ENCODE results near the gene SEC11C. TPM values are rescaled to one million over a fixed set of nuclear protein-coding genes. Genes with fewer than 3 reads are reported as not detected.

SEC11C gene
- total RNA-seq, result 10.2 and 11.4 TPM in 2 replicates

DNA sequence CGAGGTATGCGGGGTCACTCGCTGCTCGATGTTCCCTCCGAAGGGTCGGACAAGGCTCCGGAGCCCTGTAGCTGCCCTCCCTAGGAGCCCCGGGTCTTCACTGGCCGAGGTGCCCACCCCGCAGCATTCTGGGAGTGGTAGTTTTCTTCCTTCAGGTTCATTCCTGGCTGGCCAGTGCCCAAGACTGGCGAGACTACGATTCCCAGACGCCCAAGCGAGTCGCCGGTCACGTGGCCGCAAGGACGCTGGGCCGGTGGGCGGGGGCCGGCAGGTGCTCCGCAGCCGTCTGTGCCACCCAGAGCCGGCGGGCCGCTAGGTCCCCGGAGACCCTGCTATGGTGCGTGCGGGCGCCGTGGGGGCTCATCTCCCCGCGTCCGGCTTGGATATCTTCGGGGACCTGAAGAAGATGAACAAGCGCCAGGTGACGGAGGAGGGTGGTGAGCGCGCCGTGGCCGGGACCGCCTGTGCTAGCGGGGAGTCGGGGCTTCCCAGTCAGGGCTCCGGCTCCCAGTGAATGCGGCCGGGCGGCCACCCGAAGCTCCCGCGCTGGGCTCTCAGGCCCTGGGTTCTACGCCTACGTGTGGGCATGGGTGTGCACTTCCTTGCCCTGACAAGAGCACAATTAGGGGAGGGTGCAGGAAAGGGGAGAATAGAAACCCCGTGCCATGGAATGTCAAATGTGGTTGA is at the start of gene SEC11C:
Gene SEC11C (plus strand): TSS at position 270 of the 687 bp plus-strand sequence. CDS start 65 bp downstream, at position 335.

Other genes with a start within 250 kb of the SEC11C start
- gene GRP, start 80.3 kb downstream of the SEC11C start, total RNA-seq, result not detected in 2 replicates
- gene RAX, start 133.6 kb downstream of the SEC11C start, total RNA-seq, result not detected in 2 replicates
- gene CPLX4, start 178.8 kb downstream of the SEC11C start, total RNA-seq, result not detected in 2 replicates
- gene LMAN1, start 219.4 kb downstream of the SEC11C start, total RNA-seq, result 168 and 218 TPM in 2 replicates